PC-9 (cell line): ENCODE results near the gene RTP5.

Experiments used
- EZH2 ChIP-seq: fragments of 200-600 bp; sonication (generic); IDR thresholded peaks from 2 replicates; pipeline ENCODE4 v1.8.0; 2017; ENCODE audit warnings: antibody characterized with exemption, low read depth
- TF ChIP-seq, protein P1 (sequence below): fragments of 200-600 bp; sonication (generic); conservative IDR thresholded peaks from 2 replicates; pipeline ENCODE4 v1.6.1; 2017; ENCODE audit warnings: mixed run types, antibody characterized with exemption, mild to moderate bottlenecking, moderate library complexity

GRCh38 chr2:241865416-241865956, 4.0 kb upstream of the RTP5 start:
- TF ChIP-seq, protein P1, sequence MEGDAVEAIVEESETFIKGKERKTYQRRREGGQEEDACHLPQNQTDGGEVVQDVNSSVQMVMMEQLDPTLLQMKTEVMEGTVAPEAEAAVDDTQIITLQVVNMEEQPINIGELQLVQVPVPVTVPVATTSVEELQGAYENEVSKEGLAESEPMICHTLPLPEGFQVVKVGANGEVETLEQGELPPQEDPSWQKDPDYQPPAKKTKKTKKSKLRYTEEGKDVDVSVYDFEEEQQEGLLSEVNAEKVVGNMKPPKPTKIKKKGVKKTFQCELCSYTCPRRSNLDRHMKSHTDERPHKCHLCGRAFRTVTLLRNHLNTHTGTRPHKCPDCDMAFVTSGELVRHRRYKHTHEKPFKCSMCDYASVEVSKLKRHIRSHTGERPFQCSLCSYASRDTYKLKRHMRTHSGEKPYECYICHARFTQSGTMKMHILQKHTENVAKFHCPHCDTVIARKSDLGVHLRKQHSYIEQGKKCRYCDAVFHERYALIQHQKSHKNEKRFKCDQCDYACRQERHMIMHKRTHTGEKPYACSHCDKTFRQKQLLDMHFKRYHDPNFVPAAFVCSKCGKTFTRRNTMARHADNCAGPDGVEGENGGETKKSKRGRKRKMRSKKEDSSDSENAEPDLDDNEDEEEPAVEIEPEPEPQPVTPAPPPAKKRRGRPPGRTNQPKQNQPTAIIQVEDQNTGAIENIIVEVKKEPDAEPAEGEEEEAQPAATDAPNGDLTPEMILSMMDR = no peak
- no peak for TF ChIP-seq EZH2
